Testis (tissue), 2 donors: Measurements from ENCODE around the gene AMN.

Experiments
- POLR2A ChIP-seq: fragments of 450-650 bp; IDR thresholded peaks from one replicate; pipeline ENCODE4 v1.6.1; 2017; ENCODE audit warnings: antibody characterized with exemption, mild to moderate bottlenecking, moderate library complexity
- TF ChIP-seq, protein P1 (sequence below), 3 experiments: fragments of 450-650 bp in 2 of 3; fragments of 200-600 bp in 1 of 3; sonication (generic) in 1 of 3; IDR thresholded peaks; one replicate each; pipeline ENCODE4 v1.5.1; 2016 to 2019; ENCODE audit warnings: antibody characterized with exemption in 3 of 3, mild to moderate bottlenecking in 2 of 3, moderate library complexity in 1 of 3

DNA sequence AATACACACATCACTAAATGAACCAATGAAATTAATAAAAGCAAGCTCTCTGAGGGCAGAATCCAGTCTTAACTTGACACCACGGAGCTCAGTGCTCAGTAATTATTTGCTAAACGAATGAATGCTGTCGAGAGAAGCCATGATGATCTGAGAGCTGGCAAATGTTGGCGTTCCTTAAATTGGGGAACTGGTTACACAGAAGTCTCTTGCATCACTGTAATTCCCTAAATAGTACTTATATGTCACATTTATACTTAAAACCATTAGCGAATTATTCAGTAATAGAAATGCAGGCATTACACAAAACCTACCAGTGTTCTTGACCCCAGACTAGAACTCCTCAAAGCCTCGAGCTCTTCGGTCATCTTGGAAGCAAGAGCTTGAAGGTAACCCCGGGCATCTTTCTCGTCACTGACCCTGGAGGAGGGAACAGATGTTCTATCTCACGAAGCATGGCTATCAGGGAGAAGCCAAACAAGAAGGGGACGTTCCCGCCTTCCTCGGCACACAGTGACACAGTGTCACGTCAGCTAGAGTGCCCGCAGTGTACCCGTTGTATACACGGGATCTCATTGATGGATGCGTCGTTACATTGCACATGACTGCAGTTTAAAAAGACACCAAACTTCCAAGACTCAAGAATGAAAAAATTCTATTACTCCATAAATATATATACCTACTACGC is 43.6 kb downstream of the AMN start:
- TF ChIP-seq, protein P1, sequence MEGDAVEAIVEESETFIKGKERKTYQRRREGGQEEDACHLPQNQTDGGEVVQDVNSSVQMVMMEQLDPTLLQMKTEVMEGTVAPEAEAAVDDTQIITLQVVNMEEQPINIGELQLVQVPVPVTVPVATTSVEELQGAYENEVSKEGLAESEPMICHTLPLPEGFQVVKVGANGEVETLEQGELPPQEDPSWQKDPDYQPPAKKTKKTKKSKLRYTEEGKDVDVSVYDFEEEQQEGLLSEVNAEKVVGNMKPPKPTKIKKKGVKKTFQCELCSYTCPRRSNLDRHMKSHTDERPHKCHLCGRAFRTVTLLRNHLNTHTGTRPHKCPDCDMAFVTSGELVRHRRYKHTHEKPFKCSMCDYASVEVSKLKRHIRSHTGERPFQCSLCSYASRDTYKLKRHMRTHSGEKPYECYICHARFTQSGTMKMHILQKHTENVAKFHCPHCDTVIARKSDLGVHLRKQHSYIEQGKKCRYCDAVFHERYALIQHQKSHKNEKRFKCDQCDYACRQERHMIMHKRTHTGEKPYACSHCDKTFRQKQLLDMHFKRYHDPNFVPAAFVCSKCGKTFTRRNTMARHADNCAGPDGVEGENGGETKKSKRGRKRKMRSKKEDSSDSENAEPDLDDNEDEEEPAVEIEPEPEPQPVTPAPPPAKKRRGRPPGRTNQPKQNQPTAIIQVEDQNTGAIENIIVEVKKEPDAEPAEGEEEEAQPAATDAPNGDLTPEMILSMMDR (IDR thresholded peaks at IDR 0.05) = no peak
- TF ChIP-seq POLR2A = no peak
